GOT3 (cell line): Measurements from ENCODE around the gene RNASEH2C.
"Not testable (repeated sequence)": the region's sequence is repeated elsewhere in the genome, so short reads cannot be mapped to it uniquely, and the experiment has no call there.

Experiments
- DNase-seq: peaks from one replicate; lab custom pipeline; 2025; ENCODE audit warnings: mixed read lengths; lab: John Stamatoyannopoulos, UW

The RNASEH2C gene

DNA sequence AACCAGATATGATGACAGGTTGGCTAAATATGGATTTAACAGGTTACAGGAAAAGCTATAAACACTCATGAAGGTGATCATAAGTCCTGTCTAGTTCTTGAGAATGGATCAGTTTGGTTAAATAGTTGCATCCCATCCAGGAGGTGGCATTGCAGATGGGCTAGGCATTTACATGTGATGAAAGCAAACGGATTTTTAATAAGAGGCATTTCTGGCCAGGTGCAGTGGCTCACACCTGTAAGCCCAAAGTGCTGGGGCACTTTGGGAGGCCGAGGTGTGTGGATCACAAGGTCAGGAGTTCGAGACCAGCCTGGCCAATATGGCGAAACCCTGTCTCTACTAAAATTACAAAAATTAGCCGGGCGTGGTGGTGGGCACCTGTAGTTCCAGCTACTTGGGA, 37.1 kb downstream of the RNASEH2C start:
- not testable (repeated sequence) for DNase-seq

DNA sequence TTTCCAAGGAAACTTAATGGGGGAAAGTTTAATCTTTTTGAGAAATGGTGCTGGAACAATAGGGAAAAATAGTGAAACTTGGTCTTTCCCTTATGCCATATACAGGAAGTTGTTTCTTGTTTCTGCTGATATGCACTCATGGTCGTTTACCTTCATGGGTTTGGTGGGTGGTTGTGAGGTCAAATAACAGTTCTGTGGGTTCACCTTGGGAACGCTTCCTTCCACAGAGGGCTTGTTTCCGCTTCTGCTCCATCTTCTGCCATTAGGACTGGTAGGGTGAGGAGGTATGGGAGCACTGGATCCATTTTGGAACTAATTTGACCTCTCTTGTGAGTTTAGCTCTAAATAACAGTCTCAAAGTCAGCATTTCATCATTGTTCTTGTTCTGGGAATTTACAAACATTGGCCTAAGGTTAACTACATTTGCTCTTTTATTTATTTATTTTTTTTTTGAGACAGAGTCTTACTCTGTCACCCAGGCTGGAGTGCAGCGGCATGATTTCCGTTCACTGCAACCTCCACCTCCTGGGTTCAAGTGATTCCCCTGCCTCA, 40.3 kb downstream of the RNASEH2C start:
- no peak for DNase-seq

DNA sequence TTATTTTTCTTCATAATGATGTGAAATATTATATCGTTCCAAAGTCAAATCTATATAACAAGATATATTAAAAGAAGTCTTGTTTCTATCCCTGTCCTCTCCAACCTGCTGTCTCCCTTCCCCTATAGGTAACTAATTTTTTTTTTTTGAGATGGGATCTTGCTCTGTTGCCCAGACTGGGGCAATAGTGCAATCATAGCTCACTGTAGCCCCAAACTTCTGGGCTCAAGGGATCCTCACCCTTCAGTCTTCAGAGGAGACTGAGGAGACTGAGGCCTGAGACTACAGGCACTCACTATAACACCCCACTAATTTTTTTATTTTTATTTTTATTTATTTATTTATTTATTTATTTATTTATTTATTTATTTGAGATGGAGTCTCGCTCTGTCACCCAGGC, 47.6 kb downstream of the RNASEH2C start:
- DNase-seq = no peak

DNA sequence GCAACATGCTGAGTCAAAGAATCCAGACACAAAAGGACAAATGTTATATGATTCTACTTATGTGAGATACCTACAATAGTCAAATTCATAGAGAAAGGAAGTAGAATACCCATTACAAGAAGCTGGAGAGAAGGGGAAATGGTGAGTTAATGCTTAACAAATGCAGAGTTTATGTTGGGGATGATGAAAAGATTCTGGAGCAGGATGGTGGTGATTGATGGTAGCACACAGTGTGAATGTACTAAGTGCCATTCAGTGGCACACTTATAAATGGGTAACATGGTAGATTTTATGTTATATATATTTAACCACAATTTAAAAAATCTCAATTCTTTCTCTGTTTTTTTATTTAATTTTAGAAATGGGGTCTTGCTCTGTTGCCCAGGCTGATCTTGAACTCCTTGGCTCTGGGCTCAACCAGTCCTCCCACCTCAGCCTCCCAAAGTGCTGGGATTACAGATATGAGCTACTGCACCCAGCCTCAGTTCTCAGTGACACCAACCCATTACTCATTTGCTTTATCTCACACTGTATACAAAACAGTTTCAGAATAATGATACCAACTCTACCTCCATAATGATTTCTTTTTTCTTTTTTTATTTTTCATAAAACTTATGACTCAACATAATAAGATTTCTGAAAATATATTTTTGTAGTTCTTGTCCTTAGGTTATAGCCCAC, 48.3 kb downstream of the RNASEH2C start:
- DNase-seq = no peak
